DND-41 (cell line): ENCODE measurements around the gene AGAP1.

Experiments used
- ATAC-seq: fragments of 200-7000 bp; cut with Tn5 transposase; 3 replicates; pipeline ENCODE4 v1.9.1; 2021; ENCODE audit warnings: low read depth; ENCODE audit not compliant: insufficient read depth
- DNase-seq: peaks from one replicate; pipeline ENCODE4 v3.0.0-alpha.2; 2020
- H2AFZ ChIP-seq: 2 replicates; pipeline ENCODE4 v1.6.0; 2012; ENCODE audit warnings: low read depth, low read length
- H3K27ac ChIP-seq: 2 replicates; pipeline ENCODE4 v1.5.1; 2012; ENCODE audit warnings: low read length, inconsistent platforms
- H3K27me3 ChIP-seq: fragments of 200-600 bp; sonication (generic); 2 replicates; pipeline ENCODE4 v1.6.0; 2012; ENCODE audit warnings: low read length, mild to moderate bottlenecking, inconsistent platforms; ENCODE audit not compliant: insufficient read depth, poor library complexity
- H3K36me3 ChIP-seq: 2 replicates; pipeline ENCODE4 v1.5.1; 2012; ENCODE audit warnings: low read length, inconsistent platforms; ENCODE audit not compliant: insufficient read depth
- H3K4me1 ChIP-seq: 2 replicates; pipeline ENCODE4 v1.5.1; 2012; ENCODE audit warnings: mild to moderate bottlenecking, low read length; ENCODE audit not compliant: insufficient read depth
- H3K4me2 ChIP-seq: 2 replicates; pipeline ENCODE4 v1.6.0; 2012; ENCODE audit warnings: mild to moderate bottlenecking, moderate library complexity, low read length, inconsistent platforms; ENCODE audit not compliant: insufficient read depth
- H3K4me3 ChIP-seq, 2 experiments: fragments of 200-600 bp in 1 of 2; shearing (Covaris generic) in 1 of 2; 2 replicates each; pipeline ENCODE4 v1.5.1; 2012 to 2016; ENCODE audit warnings: inconsistent platforms in 2 of 2, low read length in 2 of 2, mild to moderate bottlenecking in 2 of 2, low read depth in 1 of 2, moderate library complexity in 1 of 2
- H3K79me2 ChIP-seq: 2 replicates; pipeline ENCODE4 v1.6.0; 2012; ENCODE audit warnings: low read length, inconsistent platforms; ENCODE audit not compliant: insufficient read depth
- H3K9ac ChIP-seq: 2 replicates; pipeline ENCODE4 v1.6.0; 2012; ENCODE audit warnings: low read depth, mild to moderate bottlenecking, inconsistent platforms, low read length, moderate library complexity
- H3K9me3 ChIP-seq: 2 replicates; pipeline ENCODE4 v1.5.1; 2012; ENCODE audit warnings: low read length, moderate library complexity, mild to moderate bottlenecking, inconsistent platforms; ENCODE audit not compliant: insufficient read depth, severe bottlenecking
- H4K20me1 ChIP-seq: 2 replicates; pipeline ENCODE4 v1.6.0; 2012; ENCODE audit warnings: low read length; ENCODE audit not compliant: insufficient read depth
- CTCF ChIP-seq: IDR thresholded peaks from 2 replicates; pipeline ENCODE4 v1.5.1; 2012; ENCODE audit warnings: borderline replicate concordance, low read length, moderate library complexity, mild to moderate bottlenecking; ENCODE audit not compliant: poor library complexity, severe bottlenecking; ENCODE audit errors: extremely low read depth
- EZH2 ChIP-seq: IDR thresholded peaks from 3 replicates; pipeline ENCODE4 v1.6.1; 2012; ENCODE audit warnings: borderline replicate concordance, low read depth, mild to moderate bottlenecking, moderate library complexity, low read length, inconsistent platforms; ENCODE audit not compliant: severe bottlenecking

AGAP1 gene

GRCh38 chr2:235647877-235648276 is 154.0 kb downstream of the AGAP1 start:
- H3K4me1 ChIP-seq, result no peaks in the 10 kb centered on the region
- ATAC-seq, result no peak
- no peak overlapping the region for H3K4me2 ChIP-seq

GRCh38 chr2:235649418-235649817 is 155.6 kb downstream of the AGAP1 start:
- Histone ChIP-seq H3K36me3 (no peaks in the 10 kb centered on the region), H3K79me2 (no peaks in the 10 kb centered on the region), H3K27ac (no peak overlapping the region), H3K9ac (no peak overlapping the region), H3K27me3 (peaks cover 2% of the 10 kb centered on the region), H3K4me3 (no peak overlapping the region), H2AFZ (no peak overlapping the region), H4K20me1 (no peaks in the 10 kb centered on the region), H3K9me3 (no peaks in the 10 kb centered on the region), H3K4me1 (no peaks in the 10 kb centered on the region), H3K4me2 (no peak overlapping the region)
- TF ChIP-seq CTCF (no peak), EZH2 (no peak)
- ATAC-seq, result no peak
- no peak for DNase-seq

More at GRCh38 chr2:235647877-235648276, 154.0 kb downstream of the AGAP1 start:
- Histone ChIP-seq H3K79me2 (no peaks in the 10 kb centered on the region), H3K9me3 (no peaks in the 10 kb centered on the region), H3K4me3 (no peak overlapping the region), H3K9ac (no peak overlapping the region), H4K20me1 (no peaks in the 10 kb centered on the region), H2AFZ (no peak overlapping the region), H3K27ac (no peak overlapping the region), H3K27me3 (peaks cover 3% of the 10 kb centered on the region), H3K36me3 (no peaks in the 10 kb centered on the region)
- TF ChIP-seq CTCF (no peak), EZH2 (no peak)
- no peak for DNase-seq

GRCh38 chr2:235651643-235652042 is 157.8 kb downstream of the AGAP1 start:
- Histone ChIP-seq H3K27ac (no peak overlapping the region), H3K4me1 (no peaks in the 10 kb centered on the region), H3K36me3 (no peaks in the 10 kb centered on the region), H3K9me3 (no peaks in the 10 kb centered on the region), H3K79me2 (no peaks in the 10 kb centered on the region), H3K27me3 (no peaks in the 10 kb centered on the region), H3K9ac (no peak overlapping the region), H4K20me1 (no peaks in the 10 kb centered on the region), H3K4me3 (no peak overlapping the region), H3K4me2 (no peak overlapping the region), H2AFZ (no peak overlapping the region)
- no peak for DNase-seq
- TF ChIP-seq EZH2, result no peak
- ATAC-seq, result no peak

- Histone ChIP-seq H3K27ac (no peak overlapping the region), H2AFZ (no peak overlapping the region), H3K9me3 (no peaks in the 10 kb centered on the region), H3K4me1 (no peaks in the 10 kb centered on the region), H3K36me3 (no peaks in the 10 kb centered on the region), H3K79me2 (no peaks in the 10 kb centered on the region), H3K9ac (no peak overlapping the region), H4K20me1 (no peaks in the 10 kb centered on the region), H3K4me3 (no peak overlapping the region), H3K27me3 (peaks cover 9% of the 10 kb centered on the region), H3K4me2 (no peak overlapping the region)
- DNase-seq, result no peak
- TF ChIP-seq CTCF (no peak), EZH2 (no peak)
- ATAC-seq, result no peak
Measured at GRCh38 chr2:235654103-235654813, 160.4 kb downstream of the AGAP1 start.
